Mesenchymal stem cell (in vitro differentiated cells and primary cell): ENCODE measurements around the gene PNMT.

Experiments used
- DNase-seq: peaks from one replicate; pipeline ENCODE4 v3.0.0-alpha.2; 2013
- H2AFZ ChIP-seq: one replicate; pipeline ENCODE4 v1.6.1; 2013; ENCODE audit warnings: low read depth, mild to moderate bottlenecking, control low read depth, inconsistent platforms, low read length, moderate library complexity
- H2AK5ac ChIP-seq: 2 replicates; pipeline ENCODE4 v1.6.1; 2013; ENCODE audit warnings: low read length, moderate library complexity, mild to moderate bottlenecking, inconsistent platforms; ENCODE audit not compliant: severe bottlenecking
- H2BK120ac ChIP-seq: one replicate; pipeline ENCODE4 v1.6.1; 2013; ENCODE audit warnings: low read depth, mild to moderate bottlenecking, inconsistent platforms, low read length, moderate library complexity
- H2BK12ac ChIP-seq, 2 experiments: one replicate each; pipeline ENCODE4 v1.6.1; 2013; ENCODE audit warnings: inconsistent platforms in 2 of 2, low read length in 2 of 2, mild to moderate bottlenecking in 2 of 2, moderate library complexity in 2 of 2, control low read depth in 1 of 2
- H2BK15ac ChIP-seq: one replicate; pipeline ENCODE4 v1.6.1; 2013; ENCODE audit warnings: mild to moderate bottlenecking, low read depth, inconsistent platforms; ENCODE audit not compliant: poor library complexity, severe bottlenecking
- H2BK5ac ChIP-seq: 2 replicates; pipeline ENCODE4 v1.6.1; 2013; ENCODE audit warnings: low read depth, mild to moderate bottlenecking, low read length, control low read depth, inconsistent platforms; ENCODE audit not compliant: poor library complexity, severe bottlenecking
- H3K14ac ChIP-seq, 2 experiments: one replicate each; pipeline ENCODE4 v1.6.1; 2013; ENCODE audit warnings: inconsistent platforms in 2 of 2, low read length in 2 of 2, control low read depth in 1 of 2, mild to moderate bottlenecking in 1 of 2, moderate library complexity in 1 of 2
- H3K18ac ChIP-seq, 2 experiments: one replicate each; pipeline ENCODE4 v1.6.1; 2013; ENCODE audit warnings: inconsistent platforms in 2 of 2, low read length in 2 of 2, control low read depth in 1 of 2, low read depth in 1 of 2, mild to moderate bottlenecking in 1 of 2
- H3K23ac ChIP-seq, 2 experiments: one replicate each; pipeline ENCODE4 v1.6.1; 2013; ENCODE audit warnings: inconsistent platforms in 2 of 2, low read length in 2 of 2, mild to moderate bottlenecking in 2 of 2, moderate library complexity in 2 of 2, control low read depth in 1 of 2
- H3K27ac ChIP-seq: 2 replicates; pipeline ENCODE4 v1.5.1; 2013; ENCODE audit warnings: mild to moderate bottlenecking, moderate library complexity, low read length, control low read depth, inconsistent platforms; ENCODE audit not compliant: poor library complexity, severe bottlenecking
- H3K27me3 ChIP-seq, 2 experiments: 2 replicates each; pipeline versions ENCODE4 v1.6.1 to v1.7.0; 2013; ENCODE audit warnings: low read length in 2 of 2, mild to moderate bottlenecking in 2 of 2, moderate library complexity in 2 of 2, control low read depth in 1 of 2, inconsistent platforms in 1 of 2; ENCODE audit not compliant: control insufficient read depth in 1 of 2, insufficient read depth in 1 of 2
- H3K36me3 ChIP-seq, 2 experiments: 2 replicates each; pipeline versions ENCODE4 v1.6.1 to v1.7.0; 2013; ENCODE audit warnings: low read length in 2 of 2, control low read depth in 1 of 2, inconsistent platforms in 1 of 2, low read depth in 1 of 2, mild to moderate bottlenecking in 1 of 2; ENCODE audit not compliant: insufficient read depth in 2 of 2, control insufficient read depth in 1 of 2
- H3K4ac ChIP-seq, 2 experiments: one replicate each; pipeline ENCODE4 v1.6.1; 2013; ENCODE audit warnings: inconsistent platforms in 2 of 2, low read length in 2 of 2, mild to moderate bottlenecking in 2 of 2, moderate library complexity in 2 of 2, control low read depth in 1 of 2, low read depth in 1 of 2
- H3K4me1 ChIP-seq: 2 replicates; pipeline ENCODE4 v1.6.1; 2013; ENCODE audit warnings: low read depth, low read length, control low read depth; ENCODE audit not compliant: control insufficient read depth, insufficient read depth
- H3K4me2 ChIP-seq: 2 replicates; pipeline ENCODE4 v1.6.1; 2013; ENCODE audit warnings: low read length, mild to moderate bottlenecking, inconsistent platforms; ENCODE audit not compliant: poor library complexity, severe bottlenecking
- H3K4me3 ChIP-seq, 2 experiments: 2 replicates each; pipeline versions ENCODE4 v1.5.1 to v1.7.0; 2013; ENCODE audit warnings: low read length in 2 of 2, mild to moderate bottlenecking in 2 of 2, control low read depth in 1 of 2, low read depth in 1 of 2; ENCODE audit not compliant: insufficient read depth in 1 of 2
- H3K79me1 ChIP-seq: replicated peaks from 2 replicates; pipeline ENCODE4 v1.6.1; 2013; ENCODE audit warnings: mild to moderate bottlenecking, control low read depth, low read length, inconsistent platforms; ENCODE audit not compliant: poor library complexity, severe bottlenecking
- H3K9ac ChIP-seq: 2 replicates; pipeline ENCODE4 v1.7.0; 2013; ENCODE audit warnings: mild to moderate bottlenecking, low read length, moderate library complexity
- H3K9me3 ChIP-seq: 2 replicates; pipeline ENCODE4 v1.7.0; 2013; ENCODE audit warnings: mild to moderate bottlenecking, low read length; ENCODE audit not compliant: control insufficient read depth
- H4K8ac ChIP-seq: one replicate; pipeline ENCODE4 v1.6.1; 2013; ENCODE audit warnings: inconsistent platforms, mild to moderate bottlenecking, low read length, moderate library complexity
- H4K91ac ChIP-seq: one replicate; pipeline ENCODE4 v1.6.1; 2013; ENCODE audit warnings: mild to moderate bottlenecking, low read length, inconsistent platforms
- WGBS: methylation state at CpG from one replicate; pipeline ENCODE4 v1.1.7; 2013; ENCODE audit warnings: mixed read lengths; 5-methylcytosine and 5-hydroxymethylcytosine counted together

PNMT gene

GRCh38 chr17:39670746-39671145 lies 2.5 kb downstream of the PNMT start:
- no peak overlapping the region for H3K14ac ChIP-seq

GRCh38 chr17:39671651-39672521 lies 3.6 kb downstream of the PNMT start:
- Histone ChIP-seq H3K4me3 (no peak overlapping the region), H3K18ac (no peak overlapping the region), H3K14ac (no peak overlapping the region), H2AFZ (no peak overlapping the region), H3K23ac (no peak overlapping the region), H2BK5ac (no peak overlapping the region), H3K4ac (no peak overlapping the region), H3K9ac (no peak overlapping the region), H3K27ac (no peak overlapping the region), H2BK120ac (no peak overlapping the region), H2BK15ac (no peak overlapping the region), H2BK12ac (no peak overlapping the region), H4K8ac (no peak overlapping the region), H3K4me2 (no peak overlapping the region), H4K91ac (no peak overlapping the region), H3K4me1 (peaks cover 58% of the 10 kb centered on the region), H2AK5ac (peak overlapping the region; percentile 16), H3K27me3 (peaks cover 13 to 62% of the 10 kb centered on the region in 2 experiments), H3K36me3 (peaks cover 3 to 8% of the 10 kb centered on the region in 2 experiments), H3K79me1 (no peaks in the 10 kb centered on the region), H3K9me3 (no peaks in the 10 kb centered on the region)
- WGBS = 83% methylated on average over 18 of the region's 19 CpGs
- DNase-seq = peak; percentile 53

More at GRCh38 chr17:39670746-39671145, 2.5 kb downstream of the PNMT start:
- Histone ChIP-seq H3K27me3 (peaks cover 13 to 73% of the 10 kb centered on the region in 2 experiments), H2BK120ac (no peak overlapping the region), H3K18ac (no peak overlapping the region), H4K8ac (no peak overlapping the region), H3K27ac (no peak overlapping the region), H3K4me3 (no peak overlapping the region), H2BK5ac (no peak overlapping the region), H3K9me3 (no peaks in the 10 kb centered on the region), H3K79me1 (no peaks in the 10 kb centered on the region), H2BK15ac (no peak overlapping the region), H3K9ac (no peak overlapping the region), H3K36me3 (peaks cover 0 to under 1% of the 10 kb centered on the region in 2 experiments), H2AK5ac (no peak overlapping the region), H3K4ac (no peak overlapping the region), H3K23ac (no peak overlapping the region), H3K4me2 (no peak overlapping the region), H4K91ac (peak overlapping the region; percentile 46), H2AFZ (no peak overlapping the region), H2BK12ac (no peak overlapping the region), H3K4me1 (peaks cover 61% of the 10 kb centered on the region)
- WGBS = 53% methylated on average over 4 of the region's 4 CpGs
- no peak for DNase-seq

GRCh38 chr17:39672522-39673334 lies 4.5 kb downstream of the PNMT start:
- Histone ChIP-seq H3K27me3 (peaks cover 13 to 55% of the 10 kb centered on the region in 2 experiments), H2AK5ac (peak overlapping the region; percentile 16), H3K18ac (no peak overlapping the region), H3K36me3 (peaks cover 7 to 10% of the 10 kb centered on the region in 2 experiments), H3K9ac (no peak overlapping the region), H2BK5ac (no peak overlapping the region), H3K4ac (no peak overlapping the region), H3K9me3 (no peaks in the 10 kb centered on the region), H2BK15ac (no peak overlapping the region), H2AFZ (no peak overlapping the region), H3K23ac (no peak overlapping the region), H3K4me2 (no peak overlapping the region), H3K4me3 (no peak overlapping the region), H3K4me1 (peaks cover 55% of the 10 kb centered on the region), H3K79me1 (no peaks in the 10 kb centered on the region), H2BK12ac (no peak overlapping the region), H3K27ac (no peak overlapping the region), H3K14ac (no peak overlapping the region), H2BK120ac (no peak overlapping the region), H4K8ac (no peak overlapping the region), H4K91ac (no peak overlapping the region)
- 88% methylated on average over 15 of the region's 15 CpGs for WGBS
- DNase-seq = no peak
